IMR-90 (cell line): ENCODE results near the gene AFTPH. TPM values are rescaled to one million over a fixed set of nuclear protein-coding genes. Genes with fewer than 3 reads are reported as not detected.

ENCODE experiments used
- ATAC-seq: fragments of 200-7000 bp; cut with Tn5 transposase; 2 replicates; pipeline ENCODE4 v1.9.1; 2020; ENCODE audit warnings: low read depth, mild to moderate bottlenecking, moderate library complexity
- BruUV-seq: library from RNA; stranded (reverse); fragments of 400-500 nt; replicated peaks from 2 replicates; lab custom pipeline; 2021; lab: Mats Ljungman, UMichigan
- CTCF ChIA-PET: fragments of 300-600 bp; formaldehyde crosslinking; extraction: SDS; loops from one replicate; lab custom pipeline; 2021; ENCODE audit warnings: antibody characterized with exemption; lab: Yijun Ruan, JAX
- POLR2A ChIA-PET: fragments of 300-600 bp; sonication (Branson Sonifier 250); formaldehyde crosslinking; loops from one replicate; lab custom pipeline; 2022; ENCODE audit warnings: antibody characterized with exemption; ENCODE audit not compliant: unreplicated experiment; lab: Charles Lee
- DNase-seq: peaks from one replicate; pipeline ENCODE4 v3.0.0; 2013
- H2AFZ ChIP-seq: replicated peaks from 2 replicates; pipeline ENCODE3; 2013; ENCODE audit warnings: low read length, mild to moderate bottlenecking; ENCODE audit not compliant: poor library complexity
- H2AK5ac ChIP-seq: 2 replicates; pipeline ENCODE4 v1.6.1; 2013; ENCODE audit warnings: low read depth, low read length, inconsistent platforms
- H2AK9ac ChIP-seq: replicated peaks from 2 replicates; pipeline ENCODE3; 2013; ENCODE audit warnings: mild to moderate bottlenecking, low read depth, low read length, moderate library complexity; ENCODE audit not compliant: poor library complexity
- H2BK120ac ChIP-seq: 2 replicates; pipeline ENCODE4 v1.6.1; 2013; ENCODE audit warnings: low read depth, low read length, inconsistent platforms
- H2BK15ac ChIP-seq: 3 replicates; pipeline ENCODE4 v1.6.1; 2013; ENCODE audit warnings: low read depth, low read length, inconsistent platforms
- H2BK20ac ChIP-seq: 2 replicates; pipeline ENCODE4 v1.6.1; 2013; ENCODE audit warnings: low read depth, mild to moderate bottlenecking, inconsistent platforms, low read length, moderate library complexity
- H2BK5ac ChIP-seq: 2 replicates; pipeline ENCODE4 v1.6.1; 2013; ENCODE audit warnings: mild to moderate bottlenecking, low read depth, low read length, inconsistent platforms; ENCODE audit not compliant: poor library complexity, severe bottlenecking
- H3K14ac ChIP-seq: replicated peaks from 2 replicates; pipeline ENCODE4 v1.6.1; 2013; ENCODE audit warnings: low read depth, low read length, inconsistent platforms
- H3K18ac ChIP-seq: 2 replicates; pipeline ENCODE4 v1.6.1; 2013; ENCODE audit warnings: low read depth, low read length, control low read depth
- H3K23ac ChIP-seq: 2 replicates; pipeline ENCODE4 v1.6.1; 2013; ENCODE audit warnings: low read depth, low read length, inconsistent platforms
- H3K27ac ChIP-seq: 2 replicates; pipeline ENCODE4 v1.5.1; 2013; ENCODE audit warnings: mild to moderate bottlenecking, control low read depth, low read length; ENCODE audit not compliant: insufficient read depth
- H3K27me3 ChIP-seq: 2 replicates; pipeline ENCODE4 v1.6.1; 2013; ENCODE audit warnings: low read length; ENCODE audit not compliant: control insufficient read depth, insufficient read depth
- H3K36me3 ChIP-seq: 2 replicates; pipeline ENCODE4 v1.6.1; 2013; ENCODE audit warnings: low read length, mixed read lengths; ENCODE audit not compliant: control insufficient read depth, insufficient read depth
- H3K4ac ChIP-seq: 2 replicates; pipeline ENCODE4 v1.6.1; 2013; ENCODE audit warnings: low read depth, low read length, inconsistent platforms
- H3K4me1 ChIP-seq: 2 replicates; pipeline ENCODE4 v1.6.1; 2013; ENCODE audit warnings: low read length, mixed read lengths; ENCODE audit not compliant: control insufficient read depth, insufficient read depth
- H3K4me2 ChIP-seq: 2 replicates; pipeline ENCODE4 v1.6.1; 2013; ENCODE audit warnings: low read depth, mild to moderate bottlenecking, control low read depth, low read length, moderate library complexity
- H3K4me3 ChIP-seq: 2 replicates; pipeline ENCODE4 v1.5.1; 2013; ENCODE audit warnings: low read depth, mild to moderate bottlenecking, control low read depth, low read length, moderate library complexity; ENCODE audit not compliant: insufficient read depth
- H3K56ac ChIP-seq: 2 replicates; pipeline ENCODE4 v1.6.1; 2013; ENCODE audit warnings: low read length, inconsistent platforms; ENCODE audit not compliant: insufficient read depth; ENCODE audit errors: extremely low read depth
- H3K79me1 ChIP-seq, 2 experiments: 2 replicates each; pipeline ENCODE4 v1.6.1; 2013; ENCODE audit warnings: low read length in 2 of 2, inconsistent platforms in 1 of 2, low read depth in 1 of 2
- H3K9ac ChIP-seq: 2 replicates; pipeline ENCODE4 v1.6.1; 2013; ENCODE audit warnings: low read depth, low read length, control low read depth
- H3K9me1 ChIP-seq: 2 replicates; pipeline ENCODE4 v1.6.1; 2013; ENCODE audit warnings: low read length, inconsistent platforms; ENCODE audit not compliant: insufficient read depth
- H3K9me3 ChIP-seq: 2 replicates; pipeline ENCODE4 v1.6.1; 2013; ENCODE audit warnings: low read length; ENCODE audit not compliant: control insufficient read depth, insufficient read depth
- H4K20me1 ChIP-seq: 2 replicates; pipeline ENCODE4 v1.6.1; 2013; ENCODE audit warnings: low read length, inconsistent platforms; ENCODE audit not compliant: insufficient read depth
- H4K5ac ChIP-seq: 2 replicates; pipeline ENCODE4 v1.6.1; 2013; ENCODE audit warnings: mild to moderate bottlenecking, low read depth, low read length, control low read depth
- H4K8ac ChIP-seq, 2 experiments: 2 replicates each; pipeline ENCODE4 v1.6.1; 2013; ENCODE audit warnings: low read depth in 2 of 2, low read length in 2 of 2, control low read depth in 1 of 2, inconsistent platforms in 1 of 2
- H4K91ac ChIP-seq: 2 replicates; pipeline ENCODE4 v1.6.1; 2013; ENCODE audit warnings: low read depth, low read length, inconsistent platforms; ENCODE audit not compliant: insufficient read depth
- WGBS, 2 experiments: methylation state at CpG; one replicate each; pipeline versions ENCODE4 v1.1.5 to v1.1.7; 2013; ENCODE audit warnings: missing lambda C conversion rate in 2 of 2; ENCODE audit not compliant: insufficient read length in 1 of 2; ENCODE audit errors: extremely low coverage in 2 of 2; 5-methylcytosine and 5-hydroxymethylcytosine counted together
- dilution Hi-C: fragments of 300-500 bp; cut with HindIII; formaldehyde crosslinking; loops from one replicate; pipeline ENCODE4 v1.14.3; 2018; ENCODE audit warnings: low sequenced_read_pairs; ENCODE audit not compliant: unreplicated experiment
- in situ Hi-C: fragments of 300-500 bp; cut with MboI; formaldehyde crosslinking; loops from 3 replicates; pipeline ENCODE4 v1.14.3; 2019; ENCODE audit warnings: low sequenced_read_pairs, inconsistent platforms, mixed read lengths
- intact Hi-C: fragments of 100-400 bp; cut with micrococcal nuclease; formaldehyde crosslinking; loops from 2 replicates; pipeline ENCODE4 v1.10.0; 2022
- polyA plus RNA-seq, 3 experiments: library from polyadenylated mRNA; depleted of rRNA; stranded (reverse); fragments of >200 nt; gene quantifications; 2 replicates each; pipeline ENCODE4 v1.2.3, GENCODE V29; 2012; ENCODE audit warnings: low replicate concordance in 1 of 3
- total RNA-seq: library from RNA; depleted of rRNA; stranded (reverse); fragments of >200 nt; gene quantifications from 2 replicates; pipeline ENCODE4 v1.2.3, GENCODE V29; 2012
- TF ChIP-seq, protein P1 (sequence below): conservative IDR thresholded peaks from 2 replicates; pipeline ENCODE4 v1.5.1; 2012; ENCODE audit warnings: mild to moderate bottlenecking, low read depth, low read length, improper control_type of control experiment
- TF ChIP-seq, protein P2 (sequence below): fragments of 150-350 bp; IDR thresholded peaks from 2 replicates; pipeline ENCODE4 v1.6.1; 2017; ENCODE audit warnings: mild to moderate bottlenecking, antibody characterized with exemption, low read length, low read depth

The AFTPH gene
- total and polyA plus RNA-seq, 2 of the 4 experiments (the other 2 are of a cell fraction): 9.4 to 19.9 TPM

DNA sequence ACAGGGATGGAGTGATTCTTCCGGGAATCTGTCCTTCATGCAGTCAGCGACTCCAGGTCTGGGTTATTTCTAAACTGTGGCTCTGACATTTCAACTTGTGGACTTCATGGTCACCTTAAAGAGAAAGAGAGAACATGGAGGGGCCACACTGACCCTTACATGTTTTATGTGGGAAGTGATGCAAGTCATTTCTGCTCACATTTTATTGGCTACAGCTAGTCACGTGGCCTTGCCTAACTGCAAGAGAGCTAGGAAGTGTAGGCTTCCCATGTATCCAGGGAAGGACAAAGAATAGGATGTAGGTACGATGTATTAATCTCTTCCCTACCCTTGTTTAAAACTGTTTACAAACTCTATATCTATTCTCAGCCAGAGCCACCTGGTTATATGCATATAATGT is 30.3 kb upstream of the AFTPH start:
- in situ Hi-C loops: no loop called here
- Histone ChIP-seq H3K4ac (no peak overlapping the region), H3K14ac (no peak overlapping the region), H3K27me3 (peaks cover 46% of the 10 kb centered on the region), H4K20me1 (no peaks in the 10 kb centered on the region), H2BK5ac (no peak overlapping the region), H2BK120ac (no peak overlapping the region), H3K9me1 (no peaks in the 10 kb centered on the region), H2BK20ac (no peak overlapping the region), H3K4me1 (peaks cover 2% of the 10 kb centered on the region; the same call in 1 of the 2 replicates), H3K9me3 (no peaks in the 10 kb centered on the region), H3K4me3 (no peak overlapping the region), H2AK9ac (no peak overlapping the region), H3K9ac (no peak overlapping the region), H3K27ac (no peak overlapping the region), H4K91ac (no peak overlapping the region), H3K36me3 (no peaks in the 10 kb centered on the region), H2AFZ (no peak overlapping the region), H2AK5ac (no peak overlapping the region), H4K5ac (no peak overlapping the region), H3K4me2 (no peak overlapping the region), H3K79me1 (no peaks in the 10 kb centered on the region), H3K56ac (no peak overlapping the region), H3K23ac (no peak overlapping the region), H4K8ac (no peak overlapping the region), H3K18ac (no peak overlapping the region), H2BK15ac (no peak overlapping the region)
- DNase-seq (no peak), ATAC-seq (no peak)
- TF ChIP-seq, protein P1, sequence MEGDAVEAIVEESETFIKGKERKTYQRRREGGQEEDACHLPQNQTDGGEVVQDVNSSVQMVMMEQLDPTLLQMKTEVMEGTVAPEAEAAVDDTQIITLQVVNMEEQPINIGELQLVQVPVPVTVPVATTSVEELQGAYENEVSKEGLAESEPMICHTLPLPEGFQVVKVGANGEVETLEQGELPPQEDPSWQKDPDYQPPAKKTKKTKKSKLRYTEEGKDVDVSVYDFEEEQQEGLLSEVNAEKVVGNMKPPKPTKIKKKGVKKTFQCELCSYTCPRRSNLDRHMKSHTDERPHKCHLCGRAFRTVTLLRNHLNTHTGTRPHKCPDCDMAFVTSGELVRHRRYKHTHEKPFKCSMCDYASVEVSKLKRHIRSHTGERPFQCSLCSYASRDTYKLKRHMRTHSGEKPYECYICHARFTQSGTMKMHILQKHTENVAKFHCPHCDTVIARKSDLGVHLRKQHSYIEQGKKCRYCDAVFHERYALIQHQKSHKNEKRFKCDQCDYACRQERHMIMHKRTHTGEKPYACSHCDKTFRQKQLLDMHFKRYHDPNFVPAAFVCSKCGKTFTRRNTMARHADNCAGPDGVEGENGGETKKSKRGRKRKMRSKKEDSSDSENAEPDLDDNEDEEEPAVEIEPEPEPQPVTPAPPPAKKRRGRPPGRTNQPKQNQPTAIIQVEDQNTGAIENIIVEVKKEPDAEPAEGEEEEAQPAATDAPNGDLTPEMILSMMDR: no peak
- TF ChIP-seq, protein P2, sequence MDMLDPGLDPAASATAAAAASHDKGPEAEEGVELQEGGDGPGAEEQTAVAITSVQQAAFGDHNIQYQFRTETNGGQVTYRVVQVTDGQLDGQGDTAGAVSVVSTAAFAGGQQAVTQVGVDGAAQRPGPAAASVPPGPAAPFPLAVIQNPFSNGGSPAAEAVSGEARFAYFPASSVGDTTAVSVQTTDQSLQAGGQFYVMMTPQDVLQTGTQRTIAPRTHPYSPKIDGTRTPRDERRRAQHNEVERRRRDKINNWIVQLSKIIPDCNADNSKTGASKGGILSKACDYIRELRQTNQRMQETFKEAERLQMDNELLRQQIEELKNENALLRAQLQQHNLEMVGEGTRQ: peak; percentile 23; the same call in 1 of the 2 replicates
- no TSS peak for BruUV-seq
- ChIA-PET CTCF (no interaction called here), POLR2A (no interaction called here)
- WGBS, 2 experiments: no CpG with 5 or more reads among the region's 4 CpGs
- dilution Hi-C loops: no loop called here
- intact Hi-C loops: no loop called here
